Endothelial cell of umbilical vein (primary cell): Measurements from ENCODE around the gene NPIPB2. TPM values are rescaled to one million over a fixed set of nuclear protein-coding genes. Genes with fewer than 3 reads are reported as not detected.

ENCODE experiments used
- BruUV-seq: library from RNA; stranded (reverse); fragments of 400-500 nt; replicated peaks from 2 replicates; lab custom pipeline; 2021; lab: Mats Ljungman, UMichigan
- CTCF ChIA-PET: fragments of 300-600, 350-600 bp; sonication (Branson Sonifier 250); formaldehyde crosslinking; loops from one replicate; lab custom pipeline; 2021; ENCODE audit warnings: antibody characterized with exemption, inconsistent platforms; lab: Charles Lee
- POLR2A ChIA-PET: fragments of 300-600, 350-600 bp; sonication (Branson Sonifier 250); formaldehyde crosslinking; loops from one replicate; lab custom pipeline; 2021; ENCODE audit warnings: antibody characterized with exemption, inconsistent platforms; lab: Charles Lee
- DNase-seq: peaks from one replicate; pipeline ENCODE4 v3.0.0-alpha.2; 2011; ENCODE audit warnings: low read depth, low spot score
- FAIRE-seq: peaks from 2 replicates; lab custom pipeline; 2011; peaks lifted over from hg19 to GRCh38; lab: Jason Lieb, UNC
- H2AFZ ChIP-seq: 2 replicates; pipeline ENCODE4 v1.6.0; 2012; ENCODE audit warnings: low read depth, low read length, control low read depth, inconsistent platforms
- H3K27ac ChIP-seq: 2 replicates; pipeline ENCODE4 v1.5.1; 2011; ENCODE audit warnings: low read depth, mild to moderate bottlenecking, control low read depth, low read length, moderate library complexity; ENCODE audit not compliant: insufficient read depth
- H3K27me3 ChIP-seq, 2 experiments: 2 replicates each; pipeline versions ENCODE4 v1.6.0 to v1.6.1; 2011; ENCODE audit warnings: low read length in 2 of 2, mixed read lengths in 1 of 2; ENCODE audit not compliant: control insufficient read depth in 2 of 2, insufficient read depth in 2 of 2
- H3K36me3 ChIP-seq, 2 experiments: 2 replicates in 1 of 2; 3 replicates in 1 of 2; pipeline ENCODE4 v1.5.1; 2011; ENCODE audit warnings: low read length in 2 of 2, mild to moderate bottlenecking in 1 of 2, moderate library complexity in 1 of 2; ENCODE audit not compliant: control insufficient read depth in 2 of 2, insufficient read depth in 2 of 2; ENCODE audit errors: extremely low read depth in 1 of 2
- H3K4me1 ChIP-seq: 3 replicates; pipeline ENCODE4 v1.5.1; 2011; ENCODE audit warnings: mild to moderate bottlenecking, low read length; ENCODE audit not compliant: control insufficient read depth, insufficient read depth; ENCODE audit errors: extremely low read depth
- H3K4me2 ChIP-seq: 2 replicates; pipeline ENCODE4 v1.6.1; 2011; ENCODE audit warnings: low read length, control low read depth, mixed read lengths; ENCODE audit not compliant: insufficient read depth
- H3K4me3 ChIP-seq, 3 experiments: fragments of 200-600 bp in 1 of 3; sonication (generic), shearing (Covaris generic) in 1 of 3; replicated peaks in 1 of 3; 2 replicates each; pipeline ENCODE4 v1.5.1; 2011 to 2016; ENCODE audit warnings: control low read depth in 3 of 3, low read length in 3 of 3, mild to moderate bottlenecking in 2 of 3, inconsistent platforms in 1 of 3, low read depth in 1 of 3, moderate library complexity in 1 of 3; ENCODE audit not compliant: insufficient read depth in 1 of 3
- H3K79me2 ChIP-seq: 2 replicates; pipeline ENCODE4 v1.6.0; 2012; ENCODE audit warnings: low read length, inconsistent platforms; ENCODE audit not compliant: control insufficient read depth, insufficient read depth
- H3K9ac ChIP-seq: replicated peaks from 2 replicates; pipeline ENCODE3; 2011; ENCODE audit warnings: low read length, control low read depth; ENCODE audit not compliant: insufficient read depth; ENCODE audit errors: extremely low read depth
- H3K9me1 ChIP-seq: replicated peaks from 3 replicates; pipeline ENCODE4 v1.6.0; 2011; ENCODE audit warnings: mild to moderate bottlenecking, low read length; ENCODE audit not compliant: control insufficient read depth, insufficient read depth; ENCODE audit errors: extremely low read depth
- H3K9me3 ChIP-seq: replicated peaks from 2 replicates; pipeline ENCODE4 v1.5.1; 2012; ENCODE audit warnings: low read length, inconsistent platforms; ENCODE audit not compliant: control insufficient read depth, insufficient read depth
- H4K20me1 ChIP-seq: replicated peaks from 2 replicates; pipeline ENCODE3; 2011; ENCODE audit warnings: mild to moderate bottlenecking, low read length; ENCODE audit not compliant: control insufficient read depth, insufficient read depth; ENCODE audit errors: extremely low read depth
- CTCF ChIP-seq, 2 donors: IDR thresholded peaks; 1 replicate in 1 of 2; 2 replicates in 1 of 2; pipeline ENCODE4 v1.5.1; 2011; ENCODE audit warnings: low read length in 2 of 2, mild to moderate bottlenecking in 2 of 2, moderate library complexity in 2 of 2, control low read depth in 1 of 2, inconsistent platforms in 1 of 2, low read depth in 1 of 2; ENCODE audit not compliant: insufficient read depth in 1 of 2; ENCODE audit errors: extremely low read depth in 1 of 2
- EZH2 ChIP-seq: IDR thresholded peaks from 2 replicates; pipeline ENCODE4 v1.6.1; 2012; ENCODE audit warnings: borderline replicate concordance, low read depth, mild to moderate bottlenecking, moderate library complexity, low read length, inconsistent platforms; ENCODE audit not compliant: severe bottlenecking
- FOS ChIP-seq: IDR thresholded peaks from 2 replicates; pipeline ENCODE4 v1.6.1; 2011; ENCODE audit warnings: mild to moderate bottlenecking, low read length, moderate library complexity, borderline replicate concordance; ENCODE audit not compliant: insufficient read depth
- GATA2 ChIP-seq: IDR thresholded peaks from 2 replicates; pipeline ENCODE4 v1.7.0; 2011; ENCODE audit warnings: low read depth, mild to moderate bottlenecking, moderate library complexity, mixed read lengths, low read length; ENCODE audit not compliant: insufficient read length, insufficient read depth
- JUN ChIP-seq: IDR thresholded peaks from 2 replicates; pipeline ENCODE4 v1.6.1; 2011; ENCODE audit warnings: borderline replicate concordance, low read depth; ENCODE audit not compliant: insufficient read length, insufficient read depth
- MYC ChIP-seq: IDR thresholded peaks from one replicate; pipeline ENCODE4 v1.6.1; 2011; ENCODE audit warnings: mild to moderate bottlenecking, low read depth, low read length
- POLR2A ChIP-seq: IDR thresholded peaks from 2 replicates; pipeline ENCODE4 v1.6.1; 2012; ENCODE audit warnings: low read depth, mild to moderate bottlenecking, control low read depth, low read length
- POLR2AphosphoS5 ChIP-seq: IDR thresholded peaks from 2 replicates; pipeline ENCODE4 v1.6.1; 2012; ENCODE audit warnings: low read depth, mild to moderate bottlenecking, control low read depth, low read length, moderate library complexity; ENCODE audit not compliant: insufficient read depth
- dilution Hi-C: fragments of 300-500 bp; cut with MboI; formaldehyde crosslinking; loops from one replicate; pipeline ENCODE4 v1.15.0; 2019; ENCODE audit warnings: low sequenced_read_pairs; ENCODE audit not compliant: extremely low pct_ligation_motif_present
- intact Hi-C: fragments of 100-400 bp; cut with micrococcal nuclease; formaldehyde crosslinking; loops from one replicate; pipeline ENCODE4 v1.10.0; 2022
- polyA plus RNA-seq, 4 experiments: library from polyadenylated mRNA; depleted of rRNA in 3 of 4; stranded (reverse) in 3 of 4; unstranded in 1 of 4; fragments of >200 nt; gene quantifications; 2 replicates each; pipeline versions ENCODE4 v1.2.1 to v1.2.3, GENCODE V29; 2011 to 2012; ENCODE audit warnings: missing spikeins in 1 of 4
- total RNA-seq: library from RNA; stranded (reverse); gene quantifications from 2 replicates; pipeline ENCODE4 v1.2.3, GENCODE V29; 2021
- TF ChIP-seq, protein P1 (sequence below): IDR thresholded peaks from 2 replicates; pipeline ENCODE4 v1.6.1; 2011; ENCODE audit not compliant: insufficient read depth, insufficient read length

NPIPB2 gene
- total and polyA plus RNA-seq, 2 donors (not counting 3 experiments of a cell fraction or from before 2014, with no cell fraction given), result 5.8 to 15.4 TPM

- intact Hi-C loops (no loop called here), dilution Hi-C loops (no loop called here)
- Histone ChIP-seq H3K4me3 (no peak overlapping the region), H3K9me3 (no peaks in the 10 kb centered on the region), H3K4me2 (no peak overlapping the region), H3K9me1 (no peaks in the 10 kb centered on the region), H3K4me1 (no peaks in the 10 kb centered on the region), H4K20me1 (peaks cover 11% of the 10 kb centered on the region), H3K27me3 (no peaks in the 10 kb centered on the region), H3K79me2 (peaks cover 96% of the 10 kb centered on the region), H3K9ac (no peak overlapping the region), H3K36me3 (peaks cover 0 to 4% of the 10 kb centered on the region in 2 experiments), H3K27ac (no peak overlapping the region), H2AFZ (no peak overlapping the region)
- BruUV-seq, result no TSS peak
- no peak for FAIRE-seq
- ChIA-PET CTCF (interaction anchor here (1.2 kb wide), 1 partner anchor 164 kb away, joined by 3 read pairs; no protein-coding TSS in a partner anchor), POLR2A (no interaction called here)
- no peak for DNase-seq
- TF ChIP-seq CTCF (IDR thresholded peaks at IDR 0.05; ENCODE audit: extremely low read depth in 1 of 2, insufficient read depth in 1 of 2, low read depth in 1 of 2, low read length in 2 of 2), result no peak
- no peak for TF ChIP-seq POLR2AphosphoS5
- TF ChIP-seq POLR2A, result no peak
- no peak for TF ChIP-seq JUN
- no peak for TF ChIP-seq EZH2
- no peak for TF ChIP-seq FOS
- TF ChIP-seq MYC, result no peak
- no peak for TF ChIP-seq GATA2
- TF ChIP-seq, protein P1, sequence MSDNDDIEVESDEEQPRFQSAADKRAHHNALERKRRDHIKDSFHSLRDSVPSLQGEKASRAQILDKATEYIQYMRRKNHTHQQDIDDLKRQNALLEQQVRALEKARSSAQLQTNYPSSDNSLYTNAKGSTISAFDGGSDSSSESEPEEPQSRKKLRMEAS, result no peak
Observed at GRCh38 chr16:11903906-11904305, 37.9 kb downstream of the NPIPB2 start.
